Stimulated activated CD8-positive, alpha-beta memory T cell treated with anti-CD3 and anti-CD28 coated beads, Interleukin-15, amount 100 ng/mL, for 1 hour (primary cell): Measurements from ENCODE around the gene GRIN2C.

ENCODE experiments used
- DNase-seq: peaks from one replicate; pipeline ENCODE4 v3.0.0-alpha.2; 2020; ENCODE audit warnings: low read depth

Gene GRIN2C

GRCh38 chr17:74821655-74822334 lies 37.9 kb downstream of the GRIN2C start:
- no peak for DNase-seq

- DNase-seq, result no peak
Observed at GRCh38 chr17:74819801-74820436, 39.8 kb downstream of the GRIN2C start.

- DNase-seq, result no peak
Observed at GRCh38 chr17:74818291-74818938, 41.3 kb downstream of the GRIN2C start.

GRCh38 chr17:74816905-74817620 lies 42.6 kb downstream of the GRIN2C start:
- no peak for DNase-seq

GRCh38 chr17:74815550-74816370 lies 43.9 kb downstream of the GRIN2C start:
- DNase-seq, result no peak

- no peak for DNase-seq
Observed at GRCh38 chr17:74815067-74815466, 44.6 kb downstream of the GRIN2C start.

GRCh38 chr17:74814453-74814852 lies 45.2 kb downstream of the GRIN2C start:
- DNase-seq, result no peak

- DNase-seq, result no peak
Observed at GRCh38 chr17:74812109-74813009, 47.3 kb downstream of the GRIN2C start.

- DNase-seq, result no peak
Observed at GRCh38 chr17:74810699-74811485, 48.8 kb downstream of the GRIN2C start.

- DNase-seq, result no peak
Observed at GRCh38 chr17:74808714-74809430, 50.8 kb downstream of the GRIN2C start.

- no peak for DNase-seq
Observed at GRCh38 chr17:74807925-74808324, 51.8 kb downstream of the GRIN2C start.

- DNase-seq, result no peak
Observed at GRCh38 chr17:74807441-74807840, 52.2 kb downstream of the GRIN2C start.

GRCh38 chr17:74806334-74806733 lies 53.4 kb downstream of the GRIN2C start:
- DNase-seq, result no peak

GRCh38 chr17:74805591-74805991 lies 54.1 kb downstream of the GRIN2C start:
- DNase-seq, result no peak

- no peak for DNase-seq
Observed at GRCh38 chr17:74804683-74805082, 55.0 kb downstream of the GRIN2C start.

GRCh38 chr17:74803971-74804370 lies 55.7 kb downstream of the GRIN2C start:
- no peak for DNase-seq

- no peak for DNase-seq
Observed at GRCh38 chr17:74803388-74803930, 56.2 kb downstream of the GRIN2C start.

GRCh38 chr17:74801896-74802295 lies 57.8 kb downstream of the GRIN2C start:
- no peak for DNase-seq

- no peak for DNase-seq
Observed at GRCh38 chr17:74800531-74800930, 59.2 kb downstream of the GRIN2C start.
